ENCODE results near the gene SPPL3.

SPPL3 gene

GRCh38 chr12:120849765-120850164 lies 54.4 kb downstream of the SPPL3 start:
- in situ Hi-C loops (cut with HindIII; ENCODE audit: low sequenced_read_pairs), result loop anchor here (5.0 kb wide), 1 partner anchor 83 kb away; no protein-coding TSS in a partner anchor
- H3K4me3 ChIP-seq (ENCODE audit: low read depth, low read length), result no peak overlapping the region
- no peak for TF ChIP-seq CTCF (IDR thresholded peaks at IDR 0.05; ENCODE audit: low read depth, low read length, missing control alignments)
- no peak for DNase-seq (ENCODE audit: low read depth)

- no peak for TF ChIP-seq CTCF (IDR thresholded peaks at IDR 0.05; ENCODE audit: low read depth, low read length, missing control alignments)
- no peak for DNase-seq (ENCODE audit: low read depth)
- in situ Hi-C loops (cut with HindIII; ENCODE audit: low sequenced_read_pairs), result loop anchor here (5.0 kb wide), 1 partner anchor 84 kb away; no protein-coding TSS in a partner anchor
- H3K4me3 ChIP-seq (ENCODE audit: low read depth, low read length), result no peak overlapping the region
These were observed 56.3 kb downstream of the SPPL3 start for GRCh38 chr12:120847814-120848213.

GRCh38 chr12:120847392-120847791 lies 56.8 kb downstream of the SPPL3 start:
- TF ChIP-seq CTCF (IDR thresholded peaks at IDR 0.05; ENCODE audit: low read depth, low read length, missing control alignments), result no peak
- no peak for DNase-seq (ENCODE audit: low read depth)
- H3K4me3 ChIP-seq (ENCODE audit: low read depth, low read length), result no peak overlapping the region
- in situ Hi-C loops (cut with HindIII; ENCODE audit: low sequenced_read_pairs), result loop anchor here (5.0 kb wide), 1 partner anchor 85 kb away; no protein-coding TSS in a partner anchor

- in situ Hi-C loops (cut with HindIII; ENCODE audit: low sequenced_read_pairs), result loop anchor here (5.0 kb wide), 1 partner anchor 86 kb away; no protein-coding TSS in a partner anchor
- DNase-seq (ENCODE audit: low read depth), result no peak
- no peak for TF ChIP-seq CTCF (IDR thresholded peaks at IDR 0.05; ENCODE audit: low read depth, low read length, missing control alignments)
- no peak overlapping the region for H3K4me3 ChIP-seq (ENCODE audit: low read depth, low read length)
These were observed 57.4 kb downstream of the SPPL3 start for GRCh38 chr12:120846721-120847120.

- DNase-seq (ENCODE audit: low read depth), result no peak
- in situ Hi-C loops (cut with HindIII; ENCODE audit: low sequenced_read_pairs), result loop anchor here (5.0 kb wide), 1 partner anchor 87 kb away; no protein-coding TSS in a partner anchor
- no peak overlapping the region for H3K4me3 ChIP-seq (ENCODE audit: low read depth, low read length)
- no peak for TF ChIP-seq CTCF (IDR thresholded peaks at IDR 0.05; ENCODE audit: low read depth, low read length, missing control alignments)
These were observed 58.5 kb downstream of the SPPL3 start for GRCh38 chr12:120845696-120846095.

- in situ Hi-C loops (cut with HindIII; ENCODE audit: low sequenced_read_pairs), result loop anchor here (5.0 kb wide), 1 partner anchor 87 kb away; no protein-coding TSS in a partner anchor
- TF ChIP-seq CTCF (IDR thresholded peaks at IDR 0.05; ENCODE audit: low read depth, low read length, missing control alignments), result no peak
These were observed 59.2 kb downstream of the SPPL3 start for GRCh38 chr12:120844768-120845449.

More at GRCh38 chr12:120844768-120845449, 59.2 kb downstream of the SPPL3 start:
- H3K4me3 ChIP-seq (ENCODE audit: low read depth, low read length), result no peak overlapping the region
- no peak for DNase-seq (ENCODE audit: low read depth)

All from astrocyte of the cerebellum (primary cell).